GM12878 (cell line): ENCODE measurements around the gene TMEM215. TPM values are rescaled to one million over a fixed set of nuclear protein-coding genes. Genes with fewer than 3 reads are reported as not detected.

Experiments
- ATAC-seq: fragments of 200-7000 bp; cut with Tn5 transposase; 3 replicates; pipeline ENCODE4 v1.9.1; 2020; ENCODE audit warnings: mild to moderate bottlenecking, moderate library complexity
- Bru-seq: library from RNA; stranded (reverse); fragments of 400-500 nt; gene quantifications from one replicate; lab custom pipeline; 2021; lab: Mats Ljungman, UMichigan
- BruChase-seq, 2 experiments: library from RNA; stranded (reverse); fragments of 400-500 nt; gene quantifications; one replicate each; lab custom pipeline; 2021; lab: Mats Ljungman, UMichigan
- BruUV-seq: library from RNA; stranded (reverse); fragments of 400-500 nt; replicated peaks from 2 replicates; lab custom pipeline; 2021; lab: Mats Ljungman, UMichigan
- CTCF ChIA-PET: fragments of 300-600 bp; sonication (Branson Sonifier 250); formaldehyde crosslinking; extraction: SDS; loops from one replicate; lab custom pipeline; 2021; ENCODE audit warnings: inconsistent platforms; lab: Yijun Ruan, JAX
- POLR2A ChIA-PET: fragments of 350-600 bp; formaldehyde crosslinking; extraction: SDS; loops from one replicate; lab custom pipeline; 2021; ENCODE audit warnings: inconsistent platforms; lab: Charles Lee
- RAD21 ChIA-PET: fragments of 300-600 bp; sonication (Branson Sonifier 250); formaldehyde crosslinking; loops from one replicate; lab custom pipeline; 2023; ENCODE audit warnings: antibody characterized with exemption; ENCODE audit not compliant: unreplicated experiment; lab: Charles Lee
- SMC1A ChIA-PET: fragments of 300-600 bp; sonication (Branson Sonifier 250); formaldehyde crosslinking; loops from one replicate; lab custom pipeline; 2023; ENCODE audit not compliant: unreplicated experiment, uncharacterized antibody; lab: Charles Lee
- DNase-seq: peaks from one replicate; pipeline ENCODE4 v3.0.0-alpha.2; 2011; ENCODE audit warnings: low read depth, low spot score
- FAIRE-seq: peaks from 3 replicates; lab custom pipeline; 2011; peaks lifted over from hg19 to GRCh38; lab: Jason Lieb, UNC
- H2AFZ ChIP-seq: 2 replicates; pipeline ENCODE4 v1.6.0; 2011; ENCODE audit warnings: low read depth, low read length, control low read depth; ENCODE audit not compliant: control insufficient read depth
- H3K27ac ChIP-seq: 2 replicates; pipeline ENCODE4 v1.5.1; 2011; ENCODE audit warnings: control low read depth; ENCODE audit not compliant: control insufficient read depth, insufficient read depth
- H3K27me3 ChIP-seq, 2 experiments: replicated peaks in 1 of 2; 2 replicates each; pipeline versions ENCODE4 v1.6.0 to v1.6.1; 2011; ENCODE audit warnings: low read length in 1 of 2; ENCODE audit not compliant: control insufficient read depth in 2 of 2, insufficient read depth in 2 of 2
- H3K36me3 ChIP-seq, 2 experiments: 2 replicates each; pipeline ENCODE4 v1.5.1; 2011; ENCODE audit warnings: low read length in 1 of 2; ENCODE audit not compliant: control insufficient read depth in 2 of 2, insufficient read depth in 2 of 2
- H3K4me1 ChIP-seq: 2 replicates; pipeline ENCODE4 v1.6.1; 2011; ENCODE audit warnings: mild to moderate bottlenecking, low read length, moderate library complexity, mixed read lengths; ENCODE audit not compliant: control insufficient read depth, insufficient read depth
- H3K4me2 ChIP-seq: 2 replicates; pipeline ENCODE4 v1.6.0; 2011; ENCODE audit warnings: control low read depth; ENCODE audit not compliant: control insufficient read depth, insufficient read depth
- H3K4me3 ChIP-seq: fragments of 200-600 bp; sonication (generic); 2 replicates; pipeline ENCODE4 v1.5.1; 2016
- H3K79me2 ChIP-seq: 2 replicates; pipeline ENCODE4 v1.6.0; 2011; ENCODE audit warnings: low read length; ENCODE audit not compliant: control insufficient read depth, insufficient read depth
- H3K9ac ChIP-seq: 2 replicates; pipeline ENCODE4 v1.8.0; 2011; ENCODE audit warnings: low read length, control low read depth, mixed read lengths; ENCODE audit not compliant: control insufficient read depth, insufficient read depth
- H3K9me3 ChIP-seq: replicated peaks from 3 replicates; pipeline ENCODE4 v1.5.1; 2011; ENCODE audit warnings: mild to moderate bottlenecking, low read length; ENCODE audit not compliant: control insufficient read depth, insufficient read depth
- H4K20me1 ChIP-seq: 2 replicates; pipeline ENCODE4 v1.6.0; 2011; ENCODE audit not compliant: control insufficient read depth, insufficient read depth
- ATF2 ChIP-seq: IDR thresholded peaks from 2 replicates; pipeline ENCODE4 v1.6.1; 2012; ENCODE audit warnings: low read length, inconsistent platforms
- CREB1 ChIP-seq: IDR thresholded peaks from 2 replicates; pipeline ENCODE4 v1.6.1; 2012; ENCODE audit warnings: low read depth, mild to moderate bottlenecking, inconsistent platforms
- E2F8 ChIP-seq: fragments of 450-650 bp; IDR thresholded peaks from 2 replicates; pipeline ENCODE4 v1.6.1; 2018; ENCODE audit warnings: mild to moderate bottlenecking, low read depth, moderate library complexity; ENCODE audit not compliant: partially characterized antibody
- FOS ChIP-seq: IDR thresholded peaks from 3 replicates; pipeline ENCODE4 v1.6.1; 2011; ENCODE audit warnings: borderline replicate concordance; ENCODE audit not compliant: insufficient read length; ENCODE audit errors: extremely low read depth
- FOXM1 ChIP-seq: IDR thresholded peaks from 2 replicates; pipeline ENCODE4 v1.6.1; 2012; ENCODE audit warnings: low read depth, mild to moderate bottlenecking, inconsistent platforms, low read length, moderate library complexity
- IKZF2 ChIP-seq, 2 experiments: fragments of 450-650 bp; IDR thresholded peaks; 2 replicates each; pipeline ENCODE4 v1.6.1; 2017; ENCODE audit warnings: mild to moderate bottlenecking in 2 of 2, moderate library complexity in 2 of 2
- MTA3 ChIP-seq: IDR thresholded peaks from 2 replicates; pipeline ENCODE4 v1.6.1; 2012; ENCODE audit warnings: low read length, inconsistent platforms, borderline replicate concordance
- POLR2AphosphoS2 ChIP-seq: IDR thresholded peaks from 2 replicates; pipeline ENCODE4 v1.6.1; 2011; ENCODE audit warnings: low read depth, mild to moderate bottlenecking, low read length, improper control_type of control experiment, moderate library complexity
- PRDM15 ChIP-seq: fragments of 450-650 bp; formaldehyde crosslinking; IDR thresholded peaks from 2 replicates; pipeline ENCODE4 v1.4.0; 2020; ENCODE audit warnings: mild to moderate bottlenecking, moderate library complexity
- WGBS: methylation state at CpG from one replicate; pipeline ENCODE4 v1.1.6; 2016; ENCODE audit warnings: low lambda C conversion rate; ENCODE audit not compliant: insufficient replicate concordance, insufficient coverage; ENCODE audit errors: missing lambda C conversion rate; 5-methylcytosine and 5-hydroxymethylcytosine counted together
- in situ Hi-C: fragments of 300-500 bp; cut with MboI; formaldehyde crosslinking; loops from 9 replicates; pipeline ENCODE4 v1.14.3; 2018; ENCODE audit warnings: mixed read lengths
- intact Hi-C: fragments of 100-400 bp; cut with micrococcal nuclease; formaldehyde crosslinking; loops from one replicate; pipeline ENCODE4 v1.14.2; 2022; ENCODE audit not compliant: unreplicated experiment
- long read RNA-seq, 2 experiments: library from polyadenylated mRNA; unstranded; transcript quantifications; one replicate each; pipeline ENCODE4 v2.0.0, GENCODE V29; 2019 to 2020
- polyA minus RNA-seq, 3 experiments: library from RNA; depleted of rRNA, polyadenylated mRNA; stranded (reverse); fragments of >200 nt; gene quantifications; 2 replicates each; pipeline ENCODE4 v1.2.3, GENCODE V29; 2011
- polyA plus RNA-seq, 11 experiments: library from polyadenylated mRNA; depleted of rRNA in 4 of 11; unstranded in 6 of 11; stranded (reverse) in 5 of 11; fragments of >200 nt; fragmentation: Nextera tagmentation in 4 of 11; fragmentation: Illumina TruSeq in 1 of 11; extraction: Ambion mirVana in 4 of 11; extraction: Trizol in 1 of 11; gene quantifications; 1 replicate in 1 of 11; 2 replicates in 10 of 11; pipeline versions ENCODE4 v1.2.1 to v1.2.3, GENCODE V29; 2011 to 2016; ENCODE audit warnings: inconsistent platforms in 2 of 11, missing spikeins in 2 of 11, low read depth in 1 of 11
- total RNA-seq, 4 experiments: library from RNA; depleted of rRNA in 3 of 4; stranded (reverse); fragments of >200 nt in 3 of 4; fragmentation: Illumina TruSeq in 1 of 4; extraction: Trizol in 1 of 4; gene quantifications; 2 replicates each; pipeline versions ENCODE4 v1.2.1 to v1.2.3, GENCODE V29; 2013 to 2021

TMEM215 gene, protein sequence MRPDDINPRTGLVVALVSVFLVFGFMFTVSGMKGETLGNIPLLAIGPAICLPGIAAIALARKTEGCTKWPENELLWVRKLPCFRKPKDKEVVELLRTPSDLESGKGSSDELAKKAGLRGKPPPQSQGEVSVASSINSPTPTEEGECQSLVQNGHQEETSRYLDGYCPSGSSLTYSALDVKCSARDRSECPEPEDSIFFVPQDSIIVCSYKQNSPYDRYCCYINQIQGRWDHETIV
- total RNA-seq (2013; cell fraction: nucleolus; rRNA removed): not detected in 2 replicates
- total RNA-seq (2014; rRNA removed): not detected in 2 replicates
- total RNA-seq (2014; rRNA removed; fragmentation: Illumina TruSeq; extraction: Trizol): not detected in 2 replicates
- not detected in 2 replicates for total RNA-seq (2021)
- not detected for polyA plus RNA-seq (2011; ENCODE audit: low read depth)
- polyA plus RNA-seq (2011; rRNA removed): not detected in 2 replicates
- not detected in 2 replicates for polyA plus RNA-seq (2011; cell fraction: cytosol; rRNA removed)
- polyA plus RNA-seq (2011; cell fraction: nucleus; rRNA removed): not detected in 2 replicates
- polyA plus RNA-seq (2012): not detected in 2 replicates
- not detected in 2 replicates for polyA plus RNA-seq (2014; fragmentation: Illumina TruSeq; extraction: Trizol)
- not detected for polyA plus RNA-seq (2014; fragmentation: Nextera tagmentation; extraction: Ambion mirVana)
- not detected in 2 replicates for polyA plus RNA-seq (2014; rRNA removed)
- polyA plus RNA-seq (2016; fragmentation: Nextera tagmentation; extraction: Ambion mirVana): not detected
- not detected in 2 replicates for polyA minus RNA-seq (2011; rRNA and poly(A)+ RNA removed)
- polyA minus RNA-seq (2011; cell fraction: cytosol; rRNA and poly(A)+ RNA removed): not detected in 2 replicates
- not detected in 2 replicates for polyA minus RNA-seq (2011; cell fraction: nucleus; rRNA and poly(A)+ RNA removed)
- not detected for Bru-seq, nascent RNA
- BruChase-seq, experiment 1, labeled RNA remaining after a 6-hour chase: not detected
- not detected for BruChase-seq, experiment 2, labeled RNA remaining after a 2-hour chase
- long read RNA-seq, experiment 1: 0 reads
- long read RNA-seq, experiment 2: 0 reads

- no peak within 1 kb of the TSS for H2AFZ ChIP-seq
- H3K9me3 ChIP-seq: no peaks in the 10 kb centered on the region
- DNase-seq: no peak
- ChIA-PET RAD21 (no interaction called here), SMC1A (no interaction called here), CTCF (no interaction called here), POLR2A (no interaction called here)
- H3K27ac ChIP-seq: no peak within 1 kb of the TSS
- FAIRE-seq: no peak
- no peaks in the 10 kb centered on the region for H3K79me2 ChIP-seq
- BruUV-seq: no TSS peak
- H3K4me2 ChIP-seq: no peak within 1 kb of the TSS
- intact Hi-C loops (no loop called here), in situ Hi-C loops (no loop called here)
- H3K4me1 ChIP-seq: no peaks in the 10 kb centered on the region
- no peaks in the 10 kb centered on the region for H3K36me3 ChIP-seq
- WGBS: 36% methylated on average over 55 of the region's 59 CpGs
- H3K9ac ChIP-seq: no peak within 1 kb of the TSS
- no peak for TF ChIP-seq E2F8
- TF ChIP-seq PRDM15: no peak
- no peak for TF ChIP-seq FOS
- no peak for TF ChIP-seq MTA3
- TF ChIP-seq IKZF2 (IDR thresholded peaks at IDR 0.05): no peak
- no peak for TF ChIP-seq CREB1
- TF ChIP-seq POLR2AphosphoS2: no peak
- TF ChIP-seq ATF2: no peak
- TF ChIP-seq FOXM1: no peak
- H4K20me1 ChIP-seq: no peaks in the 10 kb centered on the region
- H3K4me3 ChIP-seq: no peak within 1 kb of the TSS
- peaks cover 3 to 14% of the 10 kb centered on the region in 2 experiments; a peak in 3 of 4 replicates for H3K27me3 ChIP-seq
- ATAC-seq: no peak
Observed at GRCh38 chr9:32783168-32783891, at the start of gene TMEM215. TMEM215 (plus strand) TSS chr9:32783540; CDS start chr9:32784184, 644 bp downstream.
